GM19025 (cell line): ENCODE results near the gene CCNY.
A peak's percentile ranks its signal among the peaks of the same experiment; 100 is the strongest.
"Not testable (repeated sequence)": the region's sequence is repeated elsewhere in the genome, so short reads cannot be mapped to it uniquely, and the experiment has no call there.

Experiments used
- ATAC-seq: cut with Tn5 transposase; IDR thresholded peaks from one replicate; pipeline ENCODE4 v1.9.1; 2021; ENCODE audit warnings: mild to moderate bottlenecking, low read depth, moderate library complexity; ENCODE audit not compliant: unreplicated experiment

The CCNY gene

GRCh38 chr10:35353805-35354204, 17.5 kb downstream of the CCNY start:
- peak; percentile 40 for ATAC-seq

- not testable (repeated sequence) for ATAC-seq
Measured at GRCh38 chr10:35354257-35354656, 17.9 kb downstream of the CCNY start.

- peak; percentile 72 for ATAC-seq
Measured at GRCh38 chr10:35355971-35356724, 19.8 kb downstream of the CCNY start.

GRCh38 chr10:35356725-35357092, 20.4 kb downstream of the CCNY start:
- ATAC-seq, result no peak

- no peak for ATAC-seq
Measured at GRCh38 chr10:35359056-35359455, 22.7 kb downstream of the CCNY start.

GRCh38 chr10:35359873-35360272, 23.6 kb downstream of the CCNY start:
- no peak for ATAC-seq

GRCh38 chr10:35362701-35363350, 26.5 kb downstream of the CCNY start:
- no peak for ATAC-seq

- ATAC-seq, result no peak
Measured at GRCh38 chr10:35363587-35363986, 27.3 kb downstream of the CCNY start.

- no peak for ATAC-seq
Measured at GRCh38 chr10:35364808-35365207, 28.5 kb downstream of the CCNY start.

- ATAC-seq, result no peak
Measured at GRCh38 chr10:35365994-35366393, 29.7 kb downstream of the CCNY start.

GRCh38 chr10:35367107-35367859, 31.0 kb downstream of the CCNY start:
- no peak for ATAC-seq

GRCh38 chr10:35367982-35368381, 31.7 kb downstream of the CCNY start:
- ATAC-seq, result no peak

GRCh38 chr10:35368485-35369048, 32.3 kb downstream of the CCNY start:
- ATAC-seq, result no peak

GRCh38 chr10:35369049-35369611, 32.8 kb downstream of the CCNY start:
- ATAC-seq, result no peak

- ATAC-seq, result no peak
Measured at GRCh38 chr10:35371731-35372130, 35.4 kb downstream of the CCNY start.

GRCh38 chr10:35372329-35372728, 36.0 kb downstream of the CCNY start:
- ATAC-seq, result no peak

- ATAC-seq, result no peak
Measured at GRCh38 chr10:35375091-35375765, 38.9 kb downstream of the CCNY start.

- ATAC-seq, result no peak
Measured at GRCh38 chr10:35377050-35377728, 40.9 kb downstream of the CCNY start.

- ATAC-seq, result peak; percentile 5
Measured at GRCh38 chr10:35378541-35379210, 42.4 kb downstream of the CCNY start.
